Right lobe of liver (tissue), 4 donors: ENCODE data around the gene PGAM2.

ENCODE experiments used
- CTCF ChIP-seq, 4 donors: fragments of 200-600 bp in 3 of 4; fragments of 450-650 bp in 1 of 4; IDR thresholded peaks; one replicate each; pipeline versions ENCODE4 v1.5.1 to v1.8.0; 2016 to 2022; ENCODE audit warnings: antibody characterized with exemption in 4 of 4, mild to moderate bottlenecking in 2 of 4
- POLR2A ChIP-seq: fragments of 450-650 bp; IDR thresholded peaks from one replicate; pipeline ENCODE4 v1.6.1; 2017; ENCODE audit warnings: antibody characterized with exemption, mild to moderate bottlenecking
- donor health status: DM: no; HTN: no; CAD: no.
- donor health status: DM: no; HTN: no; CAD: no.
- donor health status: DM: no; HTN: yes; CAD: no.

- TF ChIP-seq CTCF (IDR thresholded peaks at IDR 0.05) (no peak), POLR2A (no peak)
These were observed 15.4 kb upstream of the PGAM2 start for GRCh38 chr7:44080686-44081265.
